ENCODE measurements around the gene RBM14. TPM values are rescaled to one million over a fixed set of nuclear protein-coding genes. Genes with fewer than 3 reads are reported as not detected.

The RBM14 gene
- polyA plus RNA-seq, 3 donors: 21.9 to 46.7 (median 42.6) TPM

- Histone ChIP-seq H4K20me1 (ENCODE audit: insufficient read depth, low read length) (no peaks in the 10 kb centered on the region), H3K9ac (ENCODE audit: insufficient read depth, low read length, poor library complexity, severe bottlenecking) (no peak overlapping the region), H3K27ac (ENCODE audit: low read depth in 1 of 2, low read length in 2 of 2) (no peak overlapping the region), H3K4me1 (ENCODE audit: control insufficient read depth in 1 of 2, insufficient read depth in 2 of 2, low read length in 2 of 2) (peaks cover 4 to 12% of the 10 kb centered on the region in 2 donors), H3K79me2 (ENCODE audit: insufficient read depth, low read length) (no peaks in the 10 kb centered on the region), H3K27me3 (ENCODE audit: control insufficient read depth in 2 of 2, insufficient read depth in 2 of 2, low read length in 2 of 2) (peaks cover 0 to 17% of the 10 kb centered on the region in 2 donors), H3K9me3 (replicated peaks in 1 of 2; ENCODE audit: control insufficient read depth in 1 of 2, insufficient read depth in 1 of 2, low read length in 2 of 2) (no peaks in the 10 kb centered on the region), H2AFZ (ENCODE audit: insufficient read depth, low read depth, low read length, poor library complexity, severe bottlenecking) (no peak overlapping the region), H3K36me3 (replicated peaks in 1 of 2; ENCODE audit: control insufficient read depth in 1 of 2, insufficient read depth in 2 of 2, low read length in 2 of 2) (no peaks in the 10 kb centered on the region), H3K4me3 (replicated peaks in 1 of 3; ENCODE audit: low read depth in 2 of 3, low read length in 3 of 3) (no peak overlapping the region), H3K4me2 (replicated peaks; ENCODE audit: extremely low read depth, low read length, poor library complexity, severe bottlenecking) (no peak overlapping the region)
- Mint-ChIP-seq H3K9me3 (peaks cover 0 to 6% (median 1%) of the 10 kb centered on the region in 7 donors), H3K27me3 (ENCODE audit: low read depth in 3 of 3) (peaks cover 27 to 37% (median 29%) of the 10 kb centered on the region in 3 donors), H3K4me3 (no peak overlapping the region), H3K36me3 (no peaks in the 10 kb centered on the region), H3K4me1 (peaks cover 7% of the 10 kb centered on the region), H3K27ac (peak overlapping the region in 1 of 7 donors; percentile 11)
- no peak for DNase-seq
- intact Hi-C loops (cut with micrococcal nuclease): no loop called here
- TF ChIP-seq CTCF (IDR thresholded peaks at IDR 0.05): no peak
- 69% methylated on average over 2 of the region's 5 CpGs for WGBS (ENCODE audit: insufficient coverage)
Measured at GRCh38 chr11:66570079-66570849, 46.2 kb upstream of the RBM14 start.

- Histone ChIP-seq H3K36me3 (replicated peaks in 1 of 2; ENCODE audit: control insufficient read depth in 1 of 2, insufficient read depth in 2 of 2, low read length in 2 of 2) (no peaks in the 10 kb centered on the region), H3K4me1 (ENCODE audit: control insufficient read depth in 1 of 2, insufficient read depth in 2 of 2, low read length in 2 of 2) (peaks cover 4 to 12% of the 10 kb centered on the region in 2 donors), H3K9me3 (replicated peaks in 1 of 2; ENCODE audit: control insufficient read depth in 1 of 2, insufficient read depth in 1 of 2, low read length in 2 of 2) (no peaks in the 10 kb centered on the region), H3K27me3 (ENCODE audit: control insufficient read depth in 2 of 2, insufficient read depth in 2 of 2, low read length in 2 of 2) (peaks cover 0 to 17% of the 10 kb centered on the region in 2 donors), H3K79me2 (ENCODE audit: insufficient read depth, low read length) (no peaks in the 10 kb centered on the region), H3K4me3 (replicated peaks in 1 of 3; ENCODE audit: low read depth in 2 of 3, low read length in 3 of 3) (no peak overlapping the region), H4K20me1 (ENCODE audit: insufficient read depth, low read length) (no peaks in the 10 kb centered on the region), H2AFZ (ENCODE audit: insufficient read depth, low read depth, low read length, poor library complexity, severe bottlenecking) (no peak overlapping the region), H3K27ac (ENCODE audit: low read depth in 1 of 2, low read length in 2 of 2) (no peak overlapping the region), H3K4me2 (replicated peaks; ENCODE audit: extremely low read depth, low read length, poor library complexity, severe bottlenecking) (no peak overlapping the region), H3K9ac (ENCODE audit: insufficient read depth, low read length, poor library complexity, severe bottlenecking) (no peak overlapping the region)
- H3K4me1 Mint-ChIP-seq: peaks cover 7% of the 10 kb centered on the region
- no peak for TF ChIP-seq CTCF (IDR thresholded peaks at IDR 0.05)
- WGBS (ENCODE audit: insufficient coverage): 100% methylated on average over 1 of the region's 2 CpGs
- H3K9me3 Mint-ChIP-seq: peaks cover 0 to 6% (median 1%) of the 10 kb centered on the region in 7 donors
- peaks cover 29 to 40% (median 29%) of the 10 kb centered on the region in 3 donors for H3K27me3 Mint-ChIP-seq (ENCODE audit: low read depth in 3 of 3)
- intact Hi-C loops (cut with micrococcal nuclease): no loop called here
- no peak overlapping the region for H3K27ac Mint-ChIP-seq
- no peak for DNase-seq
- no peak overlapping the region for H3K4me3 Mint-ChIP-seq
- no peaks in the 10 kb centered on the region for H3K36me3 Mint-ChIP-seq
Measured at GRCh38 chr11:66570850-66571180, 45.6 kb upstream of the RBM14 start.

Measured in CD14-positive monocyte (primary cell).